SU-DHL-6 (cell line): Measurements from ENCODE around the gene MUCL3.

Source experiments
- H2AFZ ChIP-seq: fragments of 200-600 bp; sonication (generic); 2 replicates; pipeline ENCODE4 v1.6.1; 2014; ENCODE audit warnings: low read depth, mild to moderate bottlenecking, moderate library complexity, mixed read lengths, antibody characterized with exemption, low read length; ENCODE audit not compliant: severe bottlenecking
- H3F3A ChIP-seq: fragments of 200-600 bp; shearing (Covaris generic); 2 replicates; pipeline ENCODE4 v1.6.0; 2016; ENCODE audit warnings: antibody characterized with exemption, mild to moderate bottlenecking; ENCODE audit not compliant: insufficient read depth
- H3K27ac ChIP-seq: fragments of 200-600 bp; sonication (generic); 2 replicates; pipeline ENCODE4 v1.5.1; 2016; ENCODE audit warnings: low read depth, mild to moderate bottlenecking, low read length, moderate library complexity, mixed read lengths
- H3K27me3 ChIP-seq: fragments of 200-600 bp; sonication (generic), shearing (Covaris generic); 2 replicates; pipeline ENCODE4 v1.6.0; 2014; ENCODE audit warnings: mild to moderate bottlenecking, low read length
- H3K36me3 ChIP-seq: fragments of 200-600 bp; sonication (generic); 2 replicates; pipeline ENCODE4 v1.6.1; 2014; ENCODE audit warnings: mild to moderate bottlenecking, low read length, mixed read lengths
- H3K4me2 ChIP-seq: fragments of 300-600, 200-600 bp; shearing (Covaris generic), sonication (generic); 2 replicates; pipeline ENCODE4 v1.6.0; 2014; ENCODE audit warnings: low read length, low read depth, mild to moderate bottlenecking; ENCODE audit not compliant: poor library complexity, severe bottlenecking
- H3K4me3 ChIP-seq: fragments of 200-600 bp; sonication (generic); 2 replicates; pipeline ENCODE4 v1.5.1; 2014; ENCODE audit warnings: antibody characterized with exemption, low read length, mild to moderate bottlenecking, mixed read lengths; ENCODE audit not compliant: insufficient read depth, poor library complexity, severe bottlenecking
- H3K79me2 ChIP-seq: fragments of 200-600 bp; sonication (generic); 2 replicates; pipeline ENCODE4 v1.6.1; 2014; ENCODE audit warnings: mild to moderate bottlenecking, low read length, moderate library complexity; ENCODE audit not compliant: insufficient read depth
- H3K9ac ChIP-seq: fragments of 200-600 bp; sonication (generic); 2 replicates; pipeline ENCODE4 v1.7.0; 2014; ENCODE audit warnings: mild to moderate bottlenecking, low read length
- H3K9me2 ChIP-seq: fragments of 200-600 bp; sonication (generic); replicated peaks from 2 replicates; pipeline ENCODE4 v1.6.1; 2014; ENCODE audit warnings: low read length; ENCODE audit not compliant: insufficient read depth
- H3K9me3 ChIP-seq: fragments of 200-600 bp; sonication (generic); 2 replicates; pipeline ENCODE4 v1.6.1; 2014; ENCODE audit warnings: low read length, mixed read lengths; ENCODE audit not compliant: insufficient read depth
- H4K20me1 ChIP-seq: fragments of 200-600 bp; sonication (generic); 2 replicates; pipeline ENCODE4 v1.6.1; 2014; ENCODE audit warnings: low read depth, mild to moderate bottlenecking, antibody characterized with exemption, low read length, moderate library complexity, mixed read lengths
- EZH2phosphoT487 ChIP-seq: fragments of 200-600 bp; sonication (generic), shearing (Covaris generic); conservative IDR thresholded peaks from 2 replicates; pipeline ENCODE4 v1.6.1; 2018; ENCODE audit warnings: mild to moderate bottlenecking, antibody characterized with exemption, low read length, moderate library complexity, mixed read lengths
- TF ChIP-seq, protein P1 (sequence below): fragments of 200-600 bp; sonication (generic); IDR thresholded peaks from one replicate; pipeline ENCODE4 v1.5.1; 2017; ENCODE audit warnings: antibody characterized with exemption, mild to moderate bottlenecking, low read length, moderate library complexity; ENCODE audit not compliant: insufficient read depth, poor library complexity, severe bottlenecking

Gene MUCL3

DNA sequence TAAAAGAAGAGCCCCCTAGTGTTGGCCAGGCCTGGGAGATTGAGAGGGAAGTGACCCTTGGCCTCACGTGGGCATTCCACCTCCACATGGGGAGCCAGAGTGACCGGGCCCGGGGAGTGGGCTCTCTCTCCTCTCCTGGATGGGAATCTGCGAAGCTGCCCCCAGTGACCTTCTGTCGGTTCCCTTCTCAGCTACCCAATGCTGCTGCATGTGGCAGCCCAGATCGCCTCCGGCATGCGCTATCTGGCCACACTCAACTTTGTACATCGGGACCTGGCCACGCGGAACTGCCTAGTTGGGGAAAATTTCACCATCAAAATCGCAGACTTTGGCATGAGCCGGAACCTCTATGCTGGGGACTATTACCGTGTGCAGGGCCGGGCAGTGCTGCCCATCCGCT, 42.9 kb upstream of the MUCL3 start:
- TF ChIP-seq, protein P1, sequence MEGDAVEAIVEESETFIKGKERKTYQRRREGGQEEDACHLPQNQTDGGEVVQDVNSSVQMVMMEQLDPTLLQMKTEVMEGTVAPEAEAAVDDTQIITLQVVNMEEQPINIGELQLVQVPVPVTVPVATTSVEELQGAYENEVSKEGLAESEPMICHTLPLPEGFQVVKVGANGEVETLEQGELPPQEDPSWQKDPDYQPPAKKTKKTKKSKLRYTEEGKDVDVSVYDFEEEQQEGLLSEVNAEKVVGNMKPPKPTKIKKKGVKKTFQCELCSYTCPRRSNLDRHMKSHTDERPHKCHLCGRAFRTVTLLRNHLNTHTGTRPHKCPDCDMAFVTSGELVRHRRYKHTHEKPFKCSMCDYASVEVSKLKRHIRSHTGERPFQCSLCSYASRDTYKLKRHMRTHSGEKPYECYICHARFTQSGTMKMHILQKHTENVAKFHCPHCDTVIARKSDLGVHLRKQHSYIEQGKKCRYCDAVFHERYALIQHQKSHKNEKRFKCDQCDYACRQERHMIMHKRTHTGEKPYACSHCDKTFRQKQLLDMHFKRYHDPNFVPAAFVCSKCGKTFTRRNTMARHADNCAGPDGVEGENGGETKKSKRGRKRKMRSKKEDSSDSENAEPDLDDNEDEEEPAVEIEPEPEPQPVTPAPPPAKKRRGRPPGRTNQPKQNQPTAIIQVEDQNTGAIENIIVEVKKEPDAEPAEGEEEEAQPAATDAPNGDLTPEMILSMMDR = no peak
- no peak for TF ChIP-seq EZH2phosphoT487
- H3K79me2 ChIP-seq = no peaks in the 10 kb centered on the region
- no peaks in the 10 kb centered on the region for H3K9me3 ChIP-seq
- H2AFZ ChIP-seq = no peak overlapping the region
- H3K27ac ChIP-seq = no peak overlapping the region
- H3K9me2 ChIP-seq = no peaks in the 10 kb centered on the region
- no peak overlapping the region for H3K4me2 ChIP-seq
- H3K9ac ChIP-seq = no peak overlapping the region
- no peak overlapping the region for H3K4me3 ChIP-seq
- no peaks in the 10 kb centered on the region for H4K20me1 ChIP-seq
- no peaks in the 10 kb centered on the region for H3F3A ChIP-seq
- H3K36me3 ChIP-seq = no peaks in the 10 kb centered on the region
- H3K27me3 ChIP-seq = no peaks in the 10 kb centered on the region

DNA sequence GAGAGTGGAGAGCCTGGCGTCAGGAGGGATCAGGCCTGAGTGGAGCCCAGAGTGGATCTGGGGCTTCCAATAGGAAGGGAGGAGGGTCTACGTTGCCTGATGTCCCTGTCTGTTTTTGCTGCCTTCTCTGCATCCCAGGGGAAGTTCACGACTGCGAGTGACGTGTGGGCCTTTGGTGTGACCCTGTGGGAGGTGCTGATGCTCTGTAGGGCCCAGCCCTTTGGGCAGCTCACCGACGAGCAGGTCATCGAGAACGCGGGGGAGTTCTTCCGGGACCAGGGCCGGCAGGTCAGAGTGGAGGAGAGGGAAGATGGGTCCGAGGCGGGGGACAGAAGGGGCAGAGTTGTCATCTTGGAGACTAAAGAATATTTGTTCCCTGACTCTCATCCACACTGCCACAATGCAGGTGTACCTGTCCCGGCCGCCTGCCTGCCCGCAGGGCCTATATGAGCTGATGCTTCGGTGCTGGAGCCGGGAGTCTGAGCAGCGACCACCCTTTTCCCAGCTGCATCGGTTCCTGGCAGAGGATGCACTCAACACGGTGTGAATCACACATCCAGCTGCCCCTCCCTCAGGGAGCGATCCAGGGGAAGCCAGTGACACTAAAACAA, 41.9 kb upstream of the MUCL3 start:
- Histone ChIP-seq H3K9me2 (no peaks in the 10 kb centered on the region), H3K9me3 (no peaks in the 10 kb centered on the region), H3K36me3 (no peaks in the 10 kb centered on the region), H3K4me2 (no peak overlapping the region), H3K79me2 (no peaks in the 10 kb centered on the region), H3K9ac (no peak overlapping the region), H4K20me1 (no peaks in the 10 kb centered on the region), H2AFZ (no peak overlapping the region), H3K27ac (no peak overlapping the region), H3F3A (no peaks in the 10 kb centered on the region), H3K27me3 (no peaks in the 10 kb centered on the region), H3K4me3 (no peak overlapping the region)
- TF ChIP-seq EZH2phosphoT487 = no peak
- TF ChIP-seq, protein P1 = no peak

DNA sequence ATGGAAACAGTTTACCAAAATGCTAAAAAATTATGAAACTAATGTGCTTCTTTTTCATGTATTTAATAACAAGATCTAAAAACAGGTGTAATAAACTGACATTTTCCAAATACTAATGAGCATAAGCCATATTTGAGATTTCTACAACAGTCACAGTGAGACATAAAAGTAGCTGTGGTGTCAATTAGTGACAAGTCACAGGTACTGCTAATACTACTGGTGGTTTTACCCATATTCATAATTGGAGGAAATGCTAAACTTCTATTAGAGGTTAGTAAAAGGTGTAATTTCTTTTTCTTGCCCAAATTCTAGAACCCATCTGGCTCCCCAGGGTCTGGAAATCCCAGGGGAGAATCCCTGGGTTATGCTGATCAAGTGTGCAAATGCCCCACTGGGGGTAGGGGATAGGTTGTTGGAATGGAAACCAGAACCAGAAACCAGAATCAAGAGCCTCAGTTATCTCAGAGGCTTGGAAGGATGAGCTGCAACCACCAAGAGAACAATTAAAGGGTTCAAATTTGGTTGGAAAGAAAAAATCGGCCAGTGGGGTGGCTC, 39.8 kb upstream of the MUCL3 start:
- H3K27me3 ChIP-seq = no peaks in the 10 kb centered on the region
- no peak for TF ChIP-seq EZH2phosphoT487
- TF ChIP-seq, protein P1 = no peak
- peaks cover 1% of the 10 kb centered on the region; the same call in 1 of the 2 replicates for H3F3A ChIP-seq

More for the DNA sequence above, 39.8 kb upstream of the MUCL3 start:
- Histone ChIP-seq H3K9me3 (no peaks in the 10 kb centered on the region), H3K4me3 (no peak overlapping the region), H3K79me2 (no peaks in the 10 kb centered on the region), H3K36me3 (no peaks in the 10 kb centered on the region), H2AFZ (no peak overlapping the region), H3K4me2 (no peak overlapping the region), H4K20me1 (no peaks in the 10 kb centered on the region), H3K9ac (no peak overlapping the region), H3K9me2 (no peaks in the 10 kb centered on the region), H3K27ac (no peak overlapping the region)
